OCI-LY3 (cell line): ENCODE results near the gene LRRC32.

ENCODE experiments used
- EZH2phosphoT487 ChIP-seq: fragments of 200-600 bp; shearing (Covaris generic); IDR thresholded peaks from 2 replicates; pipeline ENCODE4 v1.6.1; 2018; ENCODE audit warnings: antibody characterized with exemption, mixed run types, low read depth
- TF ChIP-seq, protein P1 (sequence below): fragments of 200-600, 300-600 bp; sonication (generic); IDR thresholded peaks from 2 replicates; pipeline ENCODE4 v1.5.1; 2014; ENCODE audit warnings: antibody characterized with exemption, low read length, low read depth

DNA sequence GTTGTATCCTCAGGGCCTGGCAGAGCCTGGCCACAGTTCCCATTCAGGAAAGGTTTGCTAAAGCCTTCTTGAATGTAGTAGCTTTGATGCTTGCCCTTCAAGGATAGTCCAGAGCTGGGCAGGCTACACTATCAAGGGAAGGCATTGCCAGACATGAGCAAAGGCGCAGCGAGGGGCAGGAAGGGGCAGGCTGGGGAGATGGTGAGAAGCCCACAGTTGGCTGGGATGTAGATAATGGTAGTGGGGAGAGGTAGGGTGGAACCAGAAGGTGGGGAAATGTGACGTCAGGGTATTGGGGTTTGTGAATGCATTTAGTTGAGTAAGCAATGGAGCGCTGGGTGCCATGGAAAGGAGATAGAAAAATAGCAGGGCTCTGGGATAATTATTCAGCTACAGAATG lies 28.6 kb downstream of the LRRC32 start:
- TF ChIP-seq, protein P1, sequence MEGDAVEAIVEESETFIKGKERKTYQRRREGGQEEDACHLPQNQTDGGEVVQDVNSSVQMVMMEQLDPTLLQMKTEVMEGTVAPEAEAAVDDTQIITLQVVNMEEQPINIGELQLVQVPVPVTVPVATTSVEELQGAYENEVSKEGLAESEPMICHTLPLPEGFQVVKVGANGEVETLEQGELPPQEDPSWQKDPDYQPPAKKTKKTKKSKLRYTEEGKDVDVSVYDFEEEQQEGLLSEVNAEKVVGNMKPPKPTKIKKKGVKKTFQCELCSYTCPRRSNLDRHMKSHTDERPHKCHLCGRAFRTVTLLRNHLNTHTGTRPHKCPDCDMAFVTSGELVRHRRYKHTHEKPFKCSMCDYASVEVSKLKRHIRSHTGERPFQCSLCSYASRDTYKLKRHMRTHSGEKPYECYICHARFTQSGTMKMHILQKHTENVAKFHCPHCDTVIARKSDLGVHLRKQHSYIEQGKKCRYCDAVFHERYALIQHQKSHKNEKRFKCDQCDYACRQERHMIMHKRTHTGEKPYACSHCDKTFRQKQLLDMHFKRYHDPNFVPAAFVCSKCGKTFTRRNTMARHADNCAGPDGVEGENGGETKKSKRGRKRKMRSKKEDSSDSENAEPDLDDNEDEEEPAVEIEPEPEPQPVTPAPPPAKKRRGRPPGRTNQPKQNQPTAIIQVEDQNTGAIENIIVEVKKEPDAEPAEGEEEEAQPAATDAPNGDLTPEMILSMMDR: no peak
- no peak for TF ChIP-seq EZH2phosphoT487
